22Rv1 (cell line): ENCODE data around the gene SRRM3.

Experiments
- ZFX ChIP-seq: fragments of 450-650 bp; IDR thresholded peaks from 2 replicates; pipeline ENCODE4 v1.6.1; 2017; ENCODE audit warnings: antibody characterized with exemption, borderline replicate concordance
- TF ChIP-seq, protein P1 (sequence below): fragments of 450-650 bp; IDR thresholded peaks from 2 replicates; pipeline ENCODE4 v1.5.1; 2017; ENCODE audit warnings: mild to moderate bottlenecking

DNA sequence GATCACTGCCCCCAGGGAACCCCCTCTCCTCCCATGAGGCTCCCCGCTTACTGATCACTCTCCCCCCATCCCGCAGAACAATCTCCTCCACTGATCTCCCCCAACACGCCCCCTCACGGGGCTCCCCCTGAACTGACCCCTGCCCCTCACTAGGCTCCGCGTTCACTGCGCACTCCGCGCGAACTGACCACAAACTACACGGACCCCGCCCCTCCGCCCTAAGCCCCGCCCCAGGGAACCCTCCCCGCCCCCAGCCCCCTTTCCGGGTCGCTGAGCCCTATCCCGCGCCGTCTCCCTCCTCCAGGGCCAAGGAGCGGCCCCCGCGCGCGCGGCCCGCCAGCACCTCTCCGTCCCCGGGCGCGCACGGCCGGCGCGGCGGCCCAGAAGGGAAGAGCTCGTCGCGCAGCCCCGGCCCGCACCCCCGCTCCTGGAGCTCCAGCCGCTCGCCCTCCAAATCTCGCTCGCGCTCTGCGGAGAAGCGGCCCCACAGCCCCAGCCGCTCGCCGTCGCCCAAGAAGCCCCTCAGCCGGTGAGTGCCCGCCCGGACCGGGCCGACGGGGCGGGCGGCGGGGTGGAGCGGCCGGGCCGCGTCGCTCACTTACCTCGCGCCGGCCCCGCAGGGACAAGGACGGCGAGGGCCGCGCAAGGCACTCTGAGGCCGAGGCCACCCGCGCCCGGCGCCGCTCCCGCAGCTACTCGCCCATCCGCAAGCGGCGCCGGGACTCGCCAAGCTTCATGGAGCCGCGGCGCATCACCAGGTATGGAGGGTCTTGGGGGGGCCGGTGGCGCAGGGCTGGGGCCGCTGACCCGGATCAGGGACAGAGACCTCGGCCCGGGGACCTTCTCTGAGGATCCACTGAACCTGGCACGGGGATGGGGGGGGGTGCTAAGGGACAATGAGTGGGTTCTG, 80.9 kb downstream of the SRRM3 start:
- TF ChIP-seq, protein P1, sequence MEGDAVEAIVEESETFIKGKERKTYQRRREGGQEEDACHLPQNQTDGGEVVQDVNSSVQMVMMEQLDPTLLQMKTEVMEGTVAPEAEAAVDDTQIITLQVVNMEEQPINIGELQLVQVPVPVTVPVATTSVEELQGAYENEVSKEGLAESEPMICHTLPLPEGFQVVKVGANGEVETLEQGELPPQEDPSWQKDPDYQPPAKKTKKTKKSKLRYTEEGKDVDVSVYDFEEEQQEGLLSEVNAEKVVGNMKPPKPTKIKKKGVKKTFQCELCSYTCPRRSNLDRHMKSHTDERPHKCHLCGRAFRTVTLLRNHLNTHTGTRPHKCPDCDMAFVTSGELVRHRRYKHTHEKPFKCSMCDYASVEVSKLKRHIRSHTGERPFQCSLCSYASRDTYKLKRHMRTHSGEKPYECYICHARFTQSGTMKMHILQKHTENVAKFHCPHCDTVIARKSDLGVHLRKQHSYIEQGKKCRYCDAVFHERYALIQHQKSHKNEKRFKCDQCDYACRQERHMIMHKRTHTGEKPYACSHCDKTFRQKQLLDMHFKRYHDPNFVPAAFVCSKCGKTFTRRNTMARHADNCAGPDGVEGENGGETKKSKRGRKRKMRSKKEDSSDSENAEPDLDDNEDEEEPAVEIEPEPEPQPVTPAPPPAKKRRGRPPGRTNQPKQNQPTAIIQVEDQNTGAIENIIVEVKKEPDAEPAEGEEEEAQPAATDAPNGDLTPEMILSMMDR: no peak
- no peak for TF ChIP-seq ZFX
